IMR-90 (cell line): ENCODE measurements around the gene LRP1B. TPM values are rescaled to one million over a fixed set of nuclear protein-coding genes. Genes with fewer than 3 reads are reported as not detected.

Source experiments
- ATAC-seq: fragments of 200-7000 bp; cut with Tn5 transposase; 2 replicates; pipeline ENCODE4 v1.9.1; 2020; ENCODE audit warnings: low read depth, mild to moderate bottlenecking, moderate library complexity
- BruUV-seq: library from RNA; stranded (reverse); fragments of 400-500 nt; replicated peaks from 2 replicates; lab custom pipeline; 2021; lab: Mats Ljungman, UMichigan
- CTCF ChIA-PET: fragments of 300-600 bp; formaldehyde crosslinking; extraction: SDS; loops from one replicate; lab custom pipeline; 2021; ENCODE audit warnings: antibody characterized with exemption; lab: Yijun Ruan, JAX
- POLR2A ChIA-PET: fragments of 300-600 bp; sonication (Branson Sonifier 250); formaldehyde crosslinking; loops from one replicate; lab custom pipeline; 2022; ENCODE audit warnings: antibody characterized with exemption; ENCODE audit not compliant: unreplicated experiment; lab: Charles Lee
- DNase-seq: peaks from one replicate; pipeline ENCODE4 v3.0.0; 2013
- H2AFZ ChIP-seq: replicated peaks from 2 replicates; pipeline ENCODE3; 2013; ENCODE audit warnings: low read length, mild to moderate bottlenecking; ENCODE audit not compliant: poor library complexity
- H2AK5ac ChIP-seq: 2 replicates; pipeline ENCODE4 v1.6.1; 2013; ENCODE audit warnings: low read depth, low read length, inconsistent platforms
- H2AK9ac ChIP-seq: replicated peaks from 2 replicates; pipeline ENCODE3; 2013; ENCODE audit warnings: mild to moderate bottlenecking, low read depth, low read length, moderate library complexity; ENCODE audit not compliant: poor library complexity
- H2BK120ac ChIP-seq: 2 replicates; pipeline ENCODE4 v1.6.1; 2013; ENCODE audit warnings: low read depth, low read length, inconsistent platforms
- H2BK15ac ChIP-seq: 3 replicates; pipeline ENCODE4 v1.6.1; 2013; ENCODE audit warnings: low read depth, low read length, inconsistent platforms
- H2BK20ac ChIP-seq: 2 replicates; pipeline ENCODE4 v1.6.1; 2013; ENCODE audit warnings: low read depth, mild to moderate bottlenecking, inconsistent platforms, low read length, moderate library complexity
- H2BK5ac ChIP-seq: 2 replicates; pipeline ENCODE4 v1.6.1; 2013; ENCODE audit warnings: mild to moderate bottlenecking, low read depth, low read length, inconsistent platforms; ENCODE audit not compliant: poor library complexity, severe bottlenecking
- H3K14ac ChIP-seq: replicated peaks from 2 replicates; pipeline ENCODE4 v1.6.1; 2013; ENCODE audit warnings: low read depth, low read length, inconsistent platforms
- H3K18ac ChIP-seq: 2 replicates; pipeline ENCODE4 v1.6.1; 2013; ENCODE audit warnings: low read depth, low read length, control low read depth
- H3K23ac ChIP-seq: 2 replicates; pipeline ENCODE4 v1.6.1; 2013; ENCODE audit warnings: low read depth, low read length, inconsistent platforms
- H3K27ac ChIP-seq: 2 replicates; pipeline ENCODE4 v1.5.1; 2013; ENCODE audit warnings: mild to moderate bottlenecking, control low read depth, low read length; ENCODE audit not compliant: insufficient read depth
- H3K27me3 ChIP-seq: 2 replicates; pipeline ENCODE4 v1.6.1; 2013; ENCODE audit warnings: low read length; ENCODE audit not compliant: control insufficient read depth, insufficient read depth
- H3K36me3 ChIP-seq: 2 replicates; pipeline ENCODE4 v1.6.1; 2013; ENCODE audit warnings: low read length, mixed read lengths; ENCODE audit not compliant: control insufficient read depth, insufficient read depth
- H3K4ac ChIP-seq: 2 replicates; pipeline ENCODE4 v1.6.1; 2013; ENCODE audit warnings: low read depth, low read length, inconsistent platforms
- H3K4me1 ChIP-seq: 2 replicates; pipeline ENCODE4 v1.6.1; 2013; ENCODE audit warnings: low read length, mixed read lengths; ENCODE audit not compliant: control insufficient read depth, insufficient read depth
- H3K4me2 ChIP-seq: 2 replicates; pipeline ENCODE4 v1.6.1; 2013; ENCODE audit warnings: low read depth, mild to moderate bottlenecking, control low read depth, low read length, moderate library complexity
- H3K4me3 ChIP-seq: 2 replicates; pipeline ENCODE4 v1.5.1; 2013; ENCODE audit warnings: low read depth, mild to moderate bottlenecking, control low read depth, low read length, moderate library complexity; ENCODE audit not compliant: insufficient read depth
- H3K56ac ChIP-seq: 2 replicates; pipeline ENCODE4 v1.6.1; 2013; ENCODE audit warnings: low read length, inconsistent platforms; ENCODE audit not compliant: insufficient read depth; ENCODE audit errors: extremely low read depth
- H3K79me1 ChIP-seq, 2 experiments: 2 replicates each; pipeline ENCODE4 v1.6.1; 2013; ENCODE audit warnings: low read length in 2 of 2, inconsistent platforms in 1 of 2, low read depth in 1 of 2
- H3K9ac ChIP-seq: 2 replicates; pipeline ENCODE4 v1.6.1; 2013; ENCODE audit warnings: low read depth, low read length, control low read depth
- H3K9me1 ChIP-seq: 2 replicates; pipeline ENCODE4 v1.6.1; 2013; ENCODE audit warnings: low read length, inconsistent platforms; ENCODE audit not compliant: insufficient read depth
- H3K9me3 ChIP-seq: 2 replicates; pipeline ENCODE4 v1.6.1; 2013; ENCODE audit warnings: low read length; ENCODE audit not compliant: control insufficient read depth, insufficient read depth
- H4K20me1 ChIP-seq: 2 replicates; pipeline ENCODE4 v1.6.1; 2013; ENCODE audit warnings: low read length, inconsistent platforms; ENCODE audit not compliant: insufficient read depth
- H4K5ac ChIP-seq: 2 replicates; pipeline ENCODE4 v1.6.1; 2013; ENCODE audit warnings: mild to moderate bottlenecking, low read depth, low read length, control low read depth
- H4K8ac ChIP-seq, 2 experiments: 2 replicates each; pipeline ENCODE4 v1.6.1; 2013; ENCODE audit warnings: low read depth in 2 of 2, low read length in 2 of 2, control low read depth in 1 of 2, inconsistent platforms in 1 of 2
- H4K91ac ChIP-seq: 2 replicates; pipeline ENCODE4 v1.6.1; 2013; ENCODE audit warnings: low read depth, low read length, inconsistent platforms; ENCODE audit not compliant: insufficient read depth
- BHLHE40 ChIP-seq: fragments of 150-350 bp; IDR thresholded peaks from 2 replicates; pipeline ENCODE4 v1.6.1; 2016; ENCODE audit warnings: mild to moderate bottlenecking, low read depth, low read length
- CEBPB ChIP-seq: IDR thresholded peaks from 2 replicates; pipeline ENCODE4 v1.6.1; 2012; ENCODE audit warnings: low read depth, low read length, improper control_type of control experiment
- CHD1 ChIP-seq: IDR thresholded peaks from 2 replicates; pipeline ENCODE4 v1.6.1; 2012; ENCODE audit warnings: low read depth, low read length, improper control_type of control experiment
- CTCF ChIP-seq: conservative IDR thresholded peaks from 2 replicates; pipeline ENCODE4 v1.5.1; 2012; ENCODE audit warnings: mild to moderate bottlenecking, low read depth, low read length, improper control_type of control experiment
- FOS ChIP-seq: fragments of 150-350 bp; IDR thresholded peaks from 2 replicates; pipeline ENCODE4 v1.6.1; 2016; ENCODE audit warnings: low read depth, low read length
- MAFK ChIP-seq: IDR thresholded peaks from 2 replicates; pipeline ENCODE4 v1.6.1; 2012; ENCODE audit warnings: low read depth, low read length, improper control_type of control experiment
- MXI1 ChIP-seq: IDR thresholded peaks from 2 replicates; pipeline ENCODE4 v1.6.1; 2012; ENCODE audit warnings: low read depth, mild to moderate bottlenecking, low read length, moderate library complexity, borderline replicate concordance
- SMC3 ChIP-seq: fragments of 150-350 bp; IDR thresholded peaks from 2 replicates; pipeline ENCODE4 v1.6.1; 2016; ENCODE audit warnings: low read depth, mild to moderate bottlenecking, antibody characterized with exemption, low read length, moderate library complexity
- WGBS, 2 experiments: methylation state at CpG; one replicate each; pipeline versions ENCODE4 v1.1.5 to v1.1.7; 2013; ENCODE audit warnings: missing lambda C conversion rate in 2 of 2; ENCODE audit not compliant: insufficient read length in 1 of 2; ENCODE audit errors: extremely low coverage in 2 of 2; 5-methylcytosine and 5-hydroxymethylcytosine counted together
- dilution Hi-C: fragments of 300-500 bp; cut with HindIII; formaldehyde crosslinking; loops from one replicate; pipeline ENCODE4 v1.14.3; 2018; ENCODE audit warnings: low sequenced_read_pairs; ENCODE audit not compliant: unreplicated experiment
- in situ Hi-C: fragments of 300-500 bp; cut with MboI; formaldehyde crosslinking; loops from 3 replicates; pipeline ENCODE4 v1.14.3; 2019; ENCODE audit warnings: low sequenced_read_pairs, inconsistent platforms, mixed read lengths
- intact Hi-C: fragments of 100-400 bp; cut with micrococcal nuclease; formaldehyde crosslinking; loops from 2 replicates; pipeline ENCODE4 v1.10.0; 2022
- polyA plus RNA-seq, 3 experiments: library from polyadenylated mRNA; depleted of rRNA; stranded (reverse); fragments of >200 nt; gene quantifications; 2 replicates each; pipeline ENCODE4 v1.2.3, GENCODE V29; 2012; ENCODE audit warnings: low replicate concordance in 1 of 3
- total RNA-seq: library from RNA; depleted of rRNA; stranded (reverse); fragments of >200 nt; gene quantifications from 2 replicates; pipeline ENCODE4 v1.2.3, GENCODE V29; 2012

LRP1B gene
- total and polyA plus RNA-seq, 2 of the 4 experiments (the other 2 are of a cell fraction), result under 0.01 to 0.02 TPM

- intact Hi-C loops, result no loop called here
- H3K27ac ChIP-seq, result no peak overlapping the region
- no peaks in the 10 kb centered on the region for H3K79me1 ChIP-seq
- H4K8ac ChIP-seq, result no peak overlapping the region
- H3K9me3 ChIP-seq, result no peaks in the 10 kb centered on the region
- no peaks in the 10 kb centered on the region for H3K27me3 ChIP-seq
- H2BK20ac ChIP-seq, result no peak overlapping the region
- H2AK9ac ChIP-seq, result no peak overlapping the region
- no peak overlapping the region for H3K56ac ChIP-seq
- ATAC-seq (no peak), DNase-seq (no peak)
- H3K23ac ChIP-seq, result no peak overlapping the region
- ChIA-PET CTCF (no interaction called here), POLR2A (no interaction called here)
- no peak overlapping the region for H3K4me3 ChIP-seq
- no peak overlapping the region for H3K4ac ChIP-seq
- no TSS peak for BruUV-seq
- no peak overlapping the region for H3K18ac ChIP-seq
- no peak overlapping the region for H2BK5ac ChIP-seq
- H3K4me1 ChIP-seq, result no peaks in the 10 kb centered on the region
- in situ Hi-C loops, result no loop called here
- no CpG with 5 or more reads among the region's 1 CpG for WGBS, 2 experiments
- no peak overlapping the region for H2AK5ac ChIP-seq
- no peak overlapping the region for H4K5ac ChIP-seq
- H2BK120ac ChIP-seq, result no peak overlapping the region
- no peaks in the 10 kb centered on the region for H3K36me3 ChIP-seq
- no peak overlapping the region for H3K9ac ChIP-seq
- H4K20me1 ChIP-seq, result no peaks in the 10 kb centered on the region
- TF ChIP-seq MAFK (no peak), BHLHE40 (no peak), CHD1 (no peak), CEBPB (no peak), FOS (no peak), CTCF (no peak), MXI1 (no peak), SMC3 (no peak)
- H3K14ac ChIP-seq, result no peak overlapping the region
- dilution Hi-C loops, result no loop called here
- no peaks in the 10 kb centered on the region for H3K9me1 ChIP-seq
- H2BK15ac ChIP-seq, result no peak overlapping the region
- H4K91ac ChIP-seq, result no peak overlapping the region
- no peak overlapping the region for H3K4me2 ChIP-seq
- H2AFZ ChIP-seq, result no peak overlapping the region
These were observed 1792.0 kb downstream of the LRP1B start for GRCh38 chr2:140338795-140339194.
